HepG2 (cell line): ENCODE results near the gene MRPL38. TPM values are rescaled to one million over a fixed set of nuclear protein-coding genes. Genes with fewer than 3 reads are reported as not detected.

Experiments used
- BCL3 ChIP-seq: sonication (generic); formaldehyde crosslinking; IDR thresholded peaks from 2 replicates; pipeline ENCODE4 v1.5.1; 2020; ENCODE audit warnings: mild to moderate bottlenecking, missing genetic modification reagents, moderate library complexity
- CHD4 ChIP-seq: fragments of 200-600 bp; sonication (generic); IDR thresholded peaks from 2 replicates; pipeline ENCODE4 v1.7.0; 2017; ENCODE audit warnings: mild to moderate bottlenecking, low read length, borderline replicate concordance
- DRAP1 ChIP-seq: IDR thresholded peaks from 2 replicates; pipeline ENCODE4 v1.6.1; 2016; ENCODE audit warnings: missing genetic modification reagents, missing compliant biosample characterization
- EZH2 ChIP-seq: conservative IDR thresholded peaks from 2 replicates; pipeline ENCODE4 v1.6.1; 2012; ENCODE audit warnings: mild to moderate bottlenecking, low read depth, low read length, moderate library complexity
- GMEB1 ChIP-seq: sonication (generic); formaldehyde crosslinking; IDR thresholded peaks from 2 replicates; pipeline ENCODE4 v1.5.1; 2020; ENCODE audit warnings: missing genetic modification reagents, mild to moderate bottlenecking, borderline replicate concordance
- HMGXB3 ChIP-seq: sonication (generic); formaldehyde crosslinking; IDR thresholded peaks from 2 replicates; pipeline ENCODE4 v1.4.0; 2020; ENCODE audit warnings: missing genetic modification reagents, borderline replicate concordance
- YEATS4 ChIP-seq: sonication (generic); formaldehyde crosslinking; IDR thresholded peaks from 2 replicates; pipeline ENCODE4 v1.4.0; 2020; ENCODE audit warnings: missing genetic modification reagents, borderline replicate concordance
- ZC3H13 ChIP-seq: sonication (generic); formaldehyde crosslinking; IDR thresholded peaks from 2 replicates; pipeline ENCODE4 v1.8.1; 2023; ENCODE audit warnings: mild to moderate bottlenecking, missing genetic modification reagents, moderate library complexity
- ZNF281 ChIP-seq: sonication (generic); formaldehyde crosslinking; IDR thresholded peaks from 2 replicates; pipeline ENCODE4 v1.4.0; 2020; ENCODE audit warnings: missing genetic modification reagents, borderline replicate concordance
- ZNF747 ChIP-seq: sonication (generic); formaldehyde crosslinking; IDR thresholded peaks from 2 replicates; pipeline ENCODE4 v1.8.1; 2023; ENCODE audit warnings: missing genetic modification reagents, mild to moderate bottlenecking, borderline replicate concordance
- polyA plus RNA-seq, 8 experiments: library from polyadenylated mRNA; depleted of rRNA in 3 of 8; stranded (reverse) in 7 of 8; unstranded in 1 of 8; fragments of >200 nt; fragmentation: Illumina TruSeq in 4 of 8; extraction: Trizol in 4 of 8; gene quantifications; 2 replicates each; pipeline versions ENCODE4 v1.2.1 to v1.2.3, GENCODE V29; 2011 to 2016; ENCODE audit warnings: low read depth in 4 of 8, missing spikeins in 1 of 8, mixed read lengths in 1 of 8; ENCODE audit not compliant: insufficient read depth in 1 of 8
- total RNA-seq, 5 experiments: library from RNA; depleted of rRNA; stranded (reverse); fragments of >200 nt; fragmentation: Illumina TruSeq; extraction: Trizol; gene quantifications; 2 replicates each; pipeline ENCODE4 v1.2.3, GENCODE V29; 2016; ENCODE audit warnings: low read depth in 1 of 5

MRPL38 gene
- total and polyA plus RNA-seq, 2 of the 13 experiments (the other 11 are each of a cell fraction or from before 2014, with no cell fraction given): 83.7 to 125 TPM

GRCh38 chr17:75895370-75896155 is 9.1 kb downstream of the MRPL38 start (continued):
- TF ChIP-seq GMEB1 (CRISPR knock-in tag) (no peak), CHD4 (no peak), ZNF747 (CRISPR knock-in tag) (no peak), YEATS4 (CRISPR knock-in tag) (no peak; the same call in 1 of the 2 replicates), HMGXB3 (CRISPR knock-in tag) (no peak), EZH2 (no peak), DRAP1 (CRISPR knock-in tag) (no peak), BCL3 (CRISPR knock-in tag) (no peak), ZNF281 (CRISPR knock-in tag) (no peak), ZC3H13 (CRISPR knock-in tag) (peak; percentile 72)
